SKM-1 (cell line): ENCODE measurements around the gene AEBP1.

Experiments used
- DNase-seq: peaks from one replicate; lab custom pipeline; 2025; ENCODE audit not compliant: unreplicated experiment; lab: John Stamatoyannopoulos, UW

Gene AEBP1

GRCh38 chr7:44153948-44154335 is 49.8 kb downstream of the AEBP1 start:
- DNase-seq = no peak

GRCh38 chr7:44154703-44155102 is 50.6 kb downstream of the AEBP1 start:
- no peak for DNase-seq

GRCh38 chr7:44155191-44156185 is 51.3 kb downstream of the AEBP1 start:
- DNase-seq = no peak

- DNase-seq = no peak
Measured at GRCh38 chr7:44156453-44157010, 52.4 kb downstream of the AEBP1 start.

- no peak for DNase-seq
Measured at GRCh38 chr7:44157116-44158080, 53.3 kb downstream of the AEBP1 start.

- DNase-seq = no peak
Measured at GRCh38 chr7:44158096-44158872, 54.1 kb downstream of the AEBP1 start.

GRCh38 chr7:44158873-44159631 is 54.9 kb downstream of the AEBP1 start:
- DNase-seq = no peak

- no peak for DNase-seq
Measured at GRCh38 chr7:44159824-44160630, 55.9 kb downstream of the AEBP1 start.

- no peak for DNase-seq
Measured at GRCh38 chr7:44161371-44161770, 57.2 kb downstream of the AEBP1 start.

GRCh38 chr7:44162179-44162578 is 58.0 kb downstream of the AEBP1 start:
- no peak for DNase-seq

GRCh38 chr7:44162785-44163395 is 58.7 kb downstream of the AEBP1 start:
- no peak for DNase-seq

GRCh38 chr7:44163591-44163990 is 59.4 kb downstream of the AEBP1 start:
- no peak for DNase-seq
